NCI-H2081 (cell line): ENCODE measurements around the gene DNAJB5.
A peak's percentile ranks its signal among the peaks of the same experiment; 100 is the strongest.

ENCODE experiments used
- DNase-seq, 2 experiments: peaks; one replicate each; lab custom pipeline; 2025; lab: John Stamatoyannopoulos, UW

DNAJB5 gene

DNA sequence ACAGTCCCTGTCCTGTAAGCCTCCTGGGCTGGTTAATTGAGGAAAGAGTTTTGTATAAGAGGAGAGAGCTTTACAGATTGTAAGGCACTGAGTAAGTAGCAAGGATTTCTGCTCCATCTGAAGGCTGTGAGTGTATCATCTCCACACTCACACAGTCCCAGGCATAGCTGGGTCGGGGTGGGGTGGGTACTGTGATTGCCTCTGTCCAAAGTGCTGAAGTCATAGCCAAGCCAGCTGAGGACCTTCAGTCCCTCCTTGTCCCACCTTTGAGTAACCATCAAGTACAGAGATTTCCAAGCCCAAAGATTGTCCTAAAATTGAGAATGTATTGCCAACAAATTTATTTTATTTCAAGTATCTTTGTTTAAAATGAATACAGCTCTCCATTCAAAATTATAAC lies 5.5 kb upstream of the DNAJB5 start:
- DNase-seq, result no peak

DNA sequence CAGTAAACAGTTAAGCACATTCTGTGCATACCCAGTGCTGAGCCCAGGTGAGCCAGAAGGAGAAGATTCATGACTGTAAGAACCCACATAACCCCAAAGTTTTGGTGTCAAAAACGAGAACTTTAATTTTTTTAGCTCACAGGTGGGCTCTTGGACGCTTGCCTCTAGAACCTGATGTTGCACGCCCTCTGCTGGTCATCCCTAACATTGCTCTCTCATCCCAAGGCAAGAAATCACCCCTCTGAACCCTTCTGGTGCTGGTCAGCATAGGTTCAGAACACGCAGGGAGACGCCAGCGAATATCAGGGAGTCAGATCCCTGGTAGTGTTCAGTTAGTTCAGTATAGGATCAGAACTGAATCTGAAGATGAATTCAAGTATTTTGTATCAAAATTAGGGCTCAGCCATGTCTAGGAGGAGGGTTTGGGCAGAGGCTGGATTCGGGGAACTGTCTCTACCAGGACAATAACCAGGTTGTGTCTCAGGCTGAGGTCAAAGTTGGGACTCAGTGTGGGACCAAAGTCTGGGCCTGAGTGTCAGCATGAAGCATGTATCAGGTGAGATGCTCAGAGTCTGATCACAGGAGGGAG lies 4.1 kb upstream of the DNAJB5 start:
- DNase-seq, result peak; percentile 69 to 72

DNA sequence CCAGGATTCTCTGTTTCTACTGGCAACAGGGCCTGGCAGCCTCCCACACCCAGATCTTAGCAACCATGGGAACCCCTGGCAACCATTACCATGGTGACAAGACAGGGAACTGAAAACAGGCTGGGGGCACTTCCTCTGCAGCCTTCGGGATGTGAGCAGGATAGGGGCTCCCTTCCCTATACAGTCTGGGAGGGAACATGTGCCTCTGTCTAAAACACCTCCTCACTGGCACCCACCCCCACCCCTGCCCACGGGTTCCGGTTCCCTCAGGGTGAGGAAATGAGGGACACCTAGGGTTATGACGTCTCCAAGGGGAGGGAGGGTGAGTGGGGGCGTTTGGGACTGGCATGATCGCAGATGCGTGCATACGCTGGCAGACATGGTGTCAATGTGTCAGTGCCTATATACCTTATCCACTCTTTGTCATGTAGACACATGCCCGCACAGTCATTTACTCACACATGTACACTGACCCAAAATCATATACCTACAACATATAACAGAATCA lies 3.0 kb upstream of the DNAJB5 start:
- peak; percentile 66 to 78 for DNase-seq

- no peak for DNase-seq
Observed at GRCh38 chr9:34987160-34987901, 2.2 kb upstream of the DNAJB5 start.

- no peak for DNase-seq
Observed at GRCh38 chr9:34988218-34989002, 1.1 kb upstream of the DNAJB5 start.

- peak; percentile 59 to 62 for DNase-seq
Observed at GRCh38 chr9:34989946-34990635, 546 bp downstream of the DNAJB5 start.

DNA sequence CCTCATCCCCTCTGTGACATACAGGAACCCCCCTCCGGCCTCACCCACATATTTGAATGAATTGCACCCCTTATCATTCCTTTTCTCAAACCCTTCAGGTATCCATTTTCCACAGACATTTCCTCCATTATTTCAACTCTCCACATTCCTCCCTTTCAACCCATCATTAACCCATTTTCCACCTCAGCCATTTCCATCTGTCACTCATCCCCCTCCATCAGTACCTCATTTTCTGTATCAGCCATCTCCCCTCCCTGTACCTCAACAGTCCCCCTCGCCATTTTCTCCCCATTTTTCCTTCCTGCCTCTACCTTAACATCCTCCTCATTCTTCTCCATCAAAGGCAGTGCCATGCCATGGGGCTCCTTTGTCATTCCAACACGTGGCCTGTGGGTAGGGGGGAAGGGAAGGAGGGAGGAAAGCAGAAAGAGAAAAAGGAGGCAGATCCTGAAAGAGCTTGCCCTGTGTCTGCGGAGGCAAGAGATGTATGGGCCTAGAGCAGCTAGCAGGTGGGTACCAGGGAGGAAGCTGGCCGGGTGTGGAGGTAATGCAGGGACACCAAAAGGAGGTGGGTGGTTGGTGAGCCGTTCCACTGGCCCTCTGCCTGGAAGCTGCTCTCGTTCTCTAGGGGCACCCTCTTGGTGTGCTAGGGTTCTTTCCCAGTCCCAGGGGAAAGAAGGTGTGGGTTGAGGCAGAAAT lies 1.5 kb downstream of the DNAJB5 start:
- DNase-seq, result no peak

GRCh38 chr9:34991607-34992375 lies 2.2 kb downstream of the DNAJB5 start:
- no peak for DNase-seq

- DNase-seq, result no peak
Observed at GRCh38 chr9:34992376-34992951, 2.9 kb downstream of the DNAJB5 start.

DNA sequence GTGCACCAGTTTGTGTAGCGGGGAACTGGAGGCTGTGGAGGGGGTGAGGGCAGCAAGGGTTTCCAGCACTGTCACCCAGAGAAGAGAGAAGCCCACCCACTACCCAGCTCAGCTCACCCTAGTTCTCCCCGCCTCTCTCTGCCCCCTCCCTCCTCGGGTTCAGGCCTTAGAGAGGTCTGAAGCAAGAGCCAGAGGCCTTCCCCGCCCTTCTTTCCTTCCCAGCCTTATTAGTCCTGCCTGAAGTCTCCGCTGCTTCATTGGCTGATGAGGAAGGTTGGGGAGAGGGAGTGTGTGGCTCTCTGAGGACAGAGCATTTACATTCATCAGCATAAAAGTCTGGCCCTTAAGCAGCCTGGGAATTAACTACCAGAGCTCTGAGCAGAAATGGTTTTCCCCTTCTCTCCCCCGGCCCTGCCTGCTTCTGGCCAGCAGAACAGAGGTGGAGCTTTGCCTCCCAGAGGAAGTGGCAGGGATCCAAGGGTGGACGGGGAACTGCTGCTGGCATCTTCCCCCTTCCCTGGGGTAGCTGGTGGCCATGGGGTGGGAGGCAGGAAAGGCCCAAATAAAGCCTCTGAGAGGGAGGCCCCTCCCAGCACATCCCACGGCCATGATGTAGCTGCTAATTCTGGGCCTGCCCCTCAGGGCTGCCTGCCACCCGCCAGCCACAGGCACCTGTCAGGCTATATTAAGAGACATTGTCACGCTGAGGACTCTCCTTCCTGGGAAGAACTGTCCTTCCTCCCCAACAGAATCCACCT lies 4.1 kb downstream of the DNAJB5 start:
- peak; percentile 67 to 86 for DNase-seq

- peak; percentile 73 to 75 for DNase-seq
Observed at GRCh38 chr9:34994260-34994899, 4.8 kb downstream of the DNAJB5 start.

GRCh38 chr9:34994900-34995669 lies 5.5 kb downstream of the DNAJB5 start:
- DNase-seq, result no peak

GRCh38 chr9:34995670-34996060 lies 6.1 kb downstream of the DNAJB5 start:
- DNase-seq, result no peak

GRCh38 chr9:34996181-34996904 lies 6.8 kb downstream of the DNAJB5 start:
- no peak for DNase-seq

GRCh38 chr9:34996905-34997279 lies 7.3 kb downstream of the DNAJB5 start:
- no peak for DNase-seq

DNA sequence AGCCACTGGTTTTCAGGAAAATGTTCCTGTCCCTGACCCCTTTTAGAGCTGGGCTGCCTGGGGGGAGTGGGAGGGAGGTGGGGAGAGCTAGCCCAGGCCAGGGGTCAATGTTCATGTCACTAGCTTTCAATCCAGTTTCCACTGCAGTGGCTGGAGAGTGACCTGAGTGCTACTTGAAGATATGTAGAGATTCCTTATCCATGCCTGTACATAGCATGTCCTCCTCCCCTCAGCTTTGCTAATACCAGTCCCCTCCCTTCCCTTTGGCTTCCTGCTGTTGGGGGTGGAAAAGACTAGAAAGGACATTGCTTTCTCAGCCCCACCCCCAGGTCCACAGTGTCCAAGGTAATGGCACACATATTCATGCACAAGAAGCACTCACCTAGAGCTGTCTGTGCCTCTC lies 7.8 kb downstream of the DNAJB5 start:
- DNase-seq, result no peak

- DNase-seq, result no peak
Observed at GRCh38 chr9:34998266-34998665, 8.7 kb downstream of the DNAJB5 start.

GRCh38 chr9:34999576-34999975 lies 10.0 kb downstream of the DNAJB5 start:
- no peak for DNase-seq
